Endothelial cell of umbilical vein (primary cell): Measurements from ENCODE around the gene CWF19L2. TPM values are rescaled to one million over a fixed set of nuclear protein-coding genes. Genes with fewer than 3 reads are reported as not detected.
"Not testable (repeated sequence)": the region's sequence is repeated elsewhere in the genome, so short reads cannot be mapped to it uniquely, and the experiment has no call there.

Experiments used
- BruUV-seq: library from RNA; stranded (reverse); fragments of 400-500 nt; replicated peaks from 2 replicates; lab custom pipeline; 2021; lab: Mats Ljungman, UMichigan
- CTCF ChIA-PET: fragments of 300-600, 350-600 bp; sonication (Branson Sonifier 250); formaldehyde crosslinking; loops from one replicate; lab custom pipeline; 2021; ENCODE audit warnings: antibody characterized with exemption, inconsistent platforms; lab: Charles Lee
- POLR2A ChIA-PET: fragments of 300-600, 350-600 bp; sonication (Branson Sonifier 250); formaldehyde crosslinking; loops from one replicate; lab custom pipeline; 2021; ENCODE audit warnings: antibody characterized with exemption, inconsistent platforms; lab: Charles Lee
- DNase-seq: peaks from one replicate; pipeline ENCODE4 v3.0.0-alpha.2; 2011; ENCODE audit warnings: low read depth, low spot score
- FAIRE-seq: peaks from 2 replicates; lab custom pipeline; 2011; peaks lifted over from hg19 to GRCh38; lab: Jason Lieb, UNC
- H2AFZ ChIP-seq: 2 replicates; pipeline ENCODE4 v1.6.0; 2012; ENCODE audit warnings: low read depth, low read length, control low read depth, inconsistent platforms
- H3K27ac ChIP-seq: 2 replicates; pipeline ENCODE4 v1.5.1; 2011; ENCODE audit warnings: low read depth, mild to moderate bottlenecking, control low read depth, low read length, moderate library complexity; ENCODE audit not compliant: insufficient read depth
- H3K27me3 ChIP-seq, 2 experiments: 2 replicates each; pipeline versions ENCODE4 v1.6.0 to v1.6.1; 2011; ENCODE audit warnings: low read length in 2 of 2, mixed read lengths in 1 of 2; ENCODE audit not compliant: control insufficient read depth in 2 of 2, insufficient read depth in 2 of 2
- H3K36me3 ChIP-seq, 2 experiments: 2 replicates in 1 of 2; 3 replicates in 1 of 2; pipeline ENCODE4 v1.5.1; 2011; ENCODE audit warnings: low read length in 2 of 2, mild to moderate bottlenecking in 1 of 2, moderate library complexity in 1 of 2; ENCODE audit not compliant: control insufficient read depth in 2 of 2, insufficient read depth in 2 of 2; ENCODE audit errors: extremely low read depth in 1 of 2
- H3K4me1 ChIP-seq: 3 replicates; pipeline ENCODE4 v1.5.1; 2011; ENCODE audit warnings: mild to moderate bottlenecking, low read length; ENCODE audit not compliant: control insufficient read depth, insufficient read depth; ENCODE audit errors: extremely low read depth
- H3K4me2 ChIP-seq: 2 replicates; pipeline ENCODE4 v1.6.1; 2011; ENCODE audit warnings: low read length, control low read depth, mixed read lengths; ENCODE audit not compliant: insufficient read depth
- H3K4me3 ChIP-seq, 3 experiments: fragments of 200-600 bp in 1 of 3; sonication (generic), shearing (Covaris generic) in 1 of 3; replicated peaks in 1 of 3; 2 replicates each; pipeline ENCODE4 v1.5.1; 2011 to 2016; ENCODE audit warnings: control low read depth in 3 of 3, low read length in 3 of 3, mild to moderate bottlenecking in 2 of 3, inconsistent platforms in 1 of 3, low read depth in 1 of 3, moderate library complexity in 1 of 3; ENCODE audit not compliant: insufficient read depth in 1 of 3
- H3K79me2 ChIP-seq: 2 replicates; pipeline ENCODE4 v1.6.0; 2012; ENCODE audit warnings: low read length, inconsistent platforms; ENCODE audit not compliant: control insufficient read depth, insufficient read depth
- H3K9ac ChIP-seq: replicated peaks from 2 replicates; pipeline ENCODE3; 2011; ENCODE audit warnings: low read length, control low read depth; ENCODE audit not compliant: insufficient read depth; ENCODE audit errors: extremely low read depth
- H3K9me1 ChIP-seq: replicated peaks from 3 replicates; pipeline ENCODE4 v1.6.0; 2011; ENCODE audit warnings: mild to moderate bottlenecking, low read length; ENCODE audit not compliant: control insufficient read depth, insufficient read depth; ENCODE audit errors: extremely low read depth
- H3K9me3 ChIP-seq: replicated peaks from 2 replicates; pipeline ENCODE4 v1.5.1; 2012; ENCODE audit warnings: low read length, inconsistent platforms; ENCODE audit not compliant: control insufficient read depth, insufficient read depth
- H4K20me1 ChIP-seq: replicated peaks from 2 replicates; pipeline ENCODE3; 2011; ENCODE audit warnings: mild to moderate bottlenecking, low read length; ENCODE audit not compliant: control insufficient read depth, insufficient read depth; ENCODE audit errors: extremely low read depth
- EZH2 ChIP-seq: IDR thresholded peaks from 2 replicates; pipeline ENCODE4 v1.6.1; 2012; ENCODE audit warnings: borderline replicate concordance, low read depth, mild to moderate bottlenecking, moderate library complexity, low read length, inconsistent platforms; ENCODE audit not compliant: severe bottlenecking
- FOS ChIP-seq: IDR thresholded peaks from 2 replicates; pipeline ENCODE4 v1.6.1; 2011; ENCODE audit warnings: mild to moderate bottlenecking, low read length, moderate library complexity, borderline replicate concordance; ENCODE audit not compliant: insufficient read depth
- GATA2 ChIP-seq: IDR thresholded peaks from 2 replicates; pipeline ENCODE4 v1.7.0; 2011; ENCODE audit warnings: low read depth, mild to moderate bottlenecking, moderate library complexity, mixed read lengths, low read length; ENCODE audit not compliant: insufficient read length, insufficient read depth
- JUN ChIP-seq: IDR thresholded peaks from 2 replicates; pipeline ENCODE4 v1.6.1; 2011; ENCODE audit warnings: borderline replicate concordance, low read depth; ENCODE audit not compliant: insufficient read length, insufficient read depth
- MYC ChIP-seq: IDR thresholded peaks from one replicate; pipeline ENCODE4 v1.6.1; 2011; ENCODE audit warnings: mild to moderate bottlenecking, low read depth, low read length
- POLR2A ChIP-seq: IDR thresholded peaks from 2 replicates; pipeline ENCODE4 v1.6.1; 2012; ENCODE audit warnings: low read depth, mild to moderate bottlenecking, control low read depth, low read length
- POLR2AphosphoS5 ChIP-seq: IDR thresholded peaks from 2 replicates; pipeline ENCODE4 v1.6.1; 2012; ENCODE audit warnings: low read depth, mild to moderate bottlenecking, control low read depth, low read length, moderate library complexity; ENCODE audit not compliant: insufficient read depth
- dilution Hi-C: fragments of 300-500 bp; cut with MboI; formaldehyde crosslinking; loops from one replicate; pipeline ENCODE4 v1.15.0; 2019; ENCODE audit warnings: low sequenced_read_pairs; ENCODE audit not compliant: extremely low pct_ligation_motif_present
- intact Hi-C: fragments of 100-400 bp; cut with micrococcal nuclease; formaldehyde crosslinking; loops from one replicate; pipeline ENCODE4 v1.10.0; 2022
- polyA plus RNA-seq, 4 experiments: library from polyadenylated mRNA; depleted of rRNA in 3 of 4; stranded (reverse) in 3 of 4; unstranded in 1 of 4; fragments of >200 nt; gene quantifications; 2 replicates each; pipeline versions ENCODE4 v1.2.1 to v1.2.3, GENCODE V29; 2011 to 2012; ENCODE audit warnings: missing spikeins in 1 of 4
- total RNA-seq: library from RNA; stranded (reverse); gene quantifications from 2 replicates; pipeline ENCODE4 v1.2.3, GENCODE V29; 2021
- TF ChIP-seq, protein P1 (sequence below), 2 donors: IDR thresholded peaks; 1 replicate in 1 of 2; 2 replicates in 1 of 2; pipeline ENCODE4 v1.5.1; 2011; ENCODE audit warnings: low read length in 2 of 2, mild to moderate bottlenecking in 2 of 2, moderate library complexity in 2 of 2, control low read depth in 1 of 2, inconsistent platforms in 1 of 2, low read depth in 1 of 2; ENCODE audit not compliant: insufficient read depth in 1 of 2; ENCODE audit errors: extremely low read depth in 1 of 2
- TF ChIP-seq, protein P2 (sequence below): IDR thresholded peaks from 2 replicates; pipeline ENCODE4 v1.6.1; 2011; ENCODE audit not compliant: insufficient read depth, insufficient read length

The CWF19L2 gene
- total and polyA plus RNA-seq, 2 donors (not counting 3 experiments of a cell fraction or from before 2014, with no cell fraction given): 1.4 to 11.8 TPM

DNA sequence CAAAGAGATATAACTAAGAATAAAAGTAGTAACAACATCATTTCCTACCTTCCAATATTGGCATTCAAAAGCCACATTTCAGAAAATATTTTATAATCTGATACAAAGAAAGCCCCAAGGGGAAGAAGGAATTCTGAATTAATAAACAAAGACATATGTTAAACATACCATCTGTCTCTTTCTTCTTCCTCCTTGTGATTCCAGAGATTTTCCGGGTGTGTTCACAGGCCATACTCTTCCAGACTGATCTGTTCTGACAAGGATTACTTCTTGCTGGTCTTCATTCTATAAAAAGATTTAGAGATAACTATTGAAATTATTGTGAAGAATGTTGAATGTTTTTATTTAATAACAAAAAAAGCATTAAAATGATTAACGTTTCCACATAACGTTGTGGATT lies 65.0 kb downstream of the CWF19L2 start:
- Histone ChIP-seq H3K9me3 (no peaks in the 10 kb centered on the region), H3K4me2 (no peak overlapping the region), H2AFZ (no peak overlapping the region), H4K20me1 (no peaks in the 10 kb centered on the region), H3K9ac (no peak overlapping the region), H3K27me3 (no peaks in the 10 kb centered on the region), H3K36me3 (no peaks in the 10 kb centered on the region), H3K79me2 (no peaks in the 10 kb centered on the region), H3K27ac (no peak overlapping the region), H3K9me1 (no peaks in the 10 kb centered on the region), H3K4me3 (no peak overlapping the region), H3K4me1 (no peaks in the 10 kb centered on the region)
- ChIA-PET POLR2A (no interaction called here), CTCF (no interaction called here)
- dilution Hi-C loops: no loop called here
- no TSS peak for BruUV-seq
- TF ChIP-seq GATA2 (no peak), JUN (no peak), FOS (no peak), POLR2AphosphoS5 (no peak), MYC (no peak), POLR2A (no peak), EZH2 (no peak)
- TF ChIP-seq, protein P1, sequence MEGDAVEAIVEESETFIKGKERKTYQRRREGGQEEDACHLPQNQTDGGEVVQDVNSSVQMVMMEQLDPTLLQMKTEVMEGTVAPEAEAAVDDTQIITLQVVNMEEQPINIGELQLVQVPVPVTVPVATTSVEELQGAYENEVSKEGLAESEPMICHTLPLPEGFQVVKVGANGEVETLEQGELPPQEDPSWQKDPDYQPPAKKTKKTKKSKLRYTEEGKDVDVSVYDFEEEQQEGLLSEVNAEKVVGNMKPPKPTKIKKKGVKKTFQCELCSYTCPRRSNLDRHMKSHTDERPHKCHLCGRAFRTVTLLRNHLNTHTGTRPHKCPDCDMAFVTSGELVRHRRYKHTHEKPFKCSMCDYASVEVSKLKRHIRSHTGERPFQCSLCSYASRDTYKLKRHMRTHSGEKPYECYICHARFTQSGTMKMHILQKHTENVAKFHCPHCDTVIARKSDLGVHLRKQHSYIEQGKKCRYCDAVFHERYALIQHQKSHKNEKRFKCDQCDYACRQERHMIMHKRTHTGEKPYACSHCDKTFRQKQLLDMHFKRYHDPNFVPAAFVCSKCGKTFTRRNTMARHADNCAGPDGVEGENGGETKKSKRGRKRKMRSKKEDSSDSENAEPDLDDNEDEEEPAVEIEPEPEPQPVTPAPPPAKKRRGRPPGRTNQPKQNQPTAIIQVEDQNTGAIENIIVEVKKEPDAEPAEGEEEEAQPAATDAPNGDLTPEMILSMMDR (IDR thresholded peaks at IDR 0.05; ENCODE audit: extremely low read depth in 1 of 2, insufficient read depth in 1 of 2, low read depth in 1 of 2, low read length in 2 of 2): no peak
- TF ChIP-seq, protein P2, sequence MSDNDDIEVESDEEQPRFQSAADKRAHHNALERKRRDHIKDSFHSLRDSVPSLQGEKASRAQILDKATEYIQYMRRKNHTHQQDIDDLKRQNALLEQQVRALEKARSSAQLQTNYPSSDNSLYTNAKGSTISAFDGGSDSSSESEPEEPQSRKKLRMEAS: no peak
- no peak for DNase-seq
- intact Hi-C loops: no loop called here
- no peak for FAIRE-seq

GRCh38 chr11:107390701-107391100 lies 66.9 kb downstream of the CWF19L2 start:
- H3K4me1 ChIP-seq, POLR2A ChIA-PET, H4K20me1 ChIP-seq, H3K27me3 ChIP-seq, H3K79me2 ChIP-seq, CTCF ChIA-PET, H3K4me2 ChIP-seq, H3K9ac ChIP-seq, H2AFZ ChIP-seq, FAIRE-seq, H3K36me3 ChIP-seq, H3K27ac ChIP-seq, intact Hi-C loops, H3K9me1 ChIP-seq, H3K4me3 ChIP-seq, dilution Hi-C loops, H3K9me3 ChIP-seq, DNase-seq, BruUV-seq: not testable (repeated sequence)
